GM10248 (cell line): ENCODE results near the gene KIF1A.

Experiments used
- CTCF ChIA-PET: fragments of 300-600 bp; sonication (Branson Sonifier 250); formaldehyde crosslinking; extraction: SDS; loops from one replicate; lab custom pipeline; 2021; ENCODE audit warnings: antibody characterized with exemption; lab: Yijun Ruan, JAX
- POLR2A ChIA-PET: fragments of 350-650 bp; sonication (Branson Sonifier 250); formaldehyde crosslinking; extraction: SDS; loops from one replicate; lab custom pipeline; 2020; ENCODE audit warnings: antibody characterized with exemption; lab: Yijun Ruan, JAX
- DNase-seq: peaks from one replicate; pipeline ENCODE4 v3.0.0; 2012; ENCODE audit errors: extremely low spot score
- TF ChIP-seq, protein P1 (sequence below): IDR thresholded peaks from 2 replicates; pipeline ENCODE4 v1.5.1; 2012; ENCODE audit warnings: mild to moderate bottlenecking, low read depth; ENCODE audit errors: extremely low read depth, missing control alignments, control extremely low read depth

KIF1A gene

DNA sequence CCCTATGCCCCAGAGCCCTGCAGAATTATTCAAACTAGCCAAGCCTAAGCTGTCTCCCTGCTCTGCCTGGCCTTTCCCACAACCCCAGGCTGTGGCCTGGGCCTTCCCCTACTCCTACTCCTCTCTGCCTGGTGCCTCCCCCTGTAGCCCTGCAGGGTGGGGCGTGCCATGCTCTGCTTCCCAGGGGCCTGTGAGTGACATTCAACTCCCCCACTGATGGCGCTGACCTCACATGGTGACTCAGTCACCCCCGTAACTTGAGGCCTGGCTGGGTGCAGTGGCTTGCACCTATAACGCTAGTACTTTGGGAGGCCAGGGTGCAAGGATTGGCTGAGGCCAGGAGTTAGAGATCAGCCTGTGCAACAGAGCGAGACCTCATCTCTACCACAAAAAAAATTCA, 60.6 kb downstream of the KIF1A start:
- TF ChIP-seq, protein P1, sequence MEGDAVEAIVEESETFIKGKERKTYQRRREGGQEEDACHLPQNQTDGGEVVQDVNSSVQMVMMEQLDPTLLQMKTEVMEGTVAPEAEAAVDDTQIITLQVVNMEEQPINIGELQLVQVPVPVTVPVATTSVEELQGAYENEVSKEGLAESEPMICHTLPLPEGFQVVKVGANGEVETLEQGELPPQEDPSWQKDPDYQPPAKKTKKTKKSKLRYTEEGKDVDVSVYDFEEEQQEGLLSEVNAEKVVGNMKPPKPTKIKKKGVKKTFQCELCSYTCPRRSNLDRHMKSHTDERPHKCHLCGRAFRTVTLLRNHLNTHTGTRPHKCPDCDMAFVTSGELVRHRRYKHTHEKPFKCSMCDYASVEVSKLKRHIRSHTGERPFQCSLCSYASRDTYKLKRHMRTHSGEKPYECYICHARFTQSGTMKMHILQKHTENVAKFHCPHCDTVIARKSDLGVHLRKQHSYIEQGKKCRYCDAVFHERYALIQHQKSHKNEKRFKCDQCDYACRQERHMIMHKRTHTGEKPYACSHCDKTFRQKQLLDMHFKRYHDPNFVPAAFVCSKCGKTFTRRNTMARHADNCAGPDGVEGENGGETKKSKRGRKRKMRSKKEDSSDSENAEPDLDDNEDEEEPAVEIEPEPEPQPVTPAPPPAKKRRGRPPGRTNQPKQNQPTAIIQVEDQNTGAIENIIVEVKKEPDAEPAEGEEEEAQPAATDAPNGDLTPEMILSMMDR = no peak
- DNase-seq = peak; percentile 83
- ChIA-PET POLR2A (no interaction called here), CTCF (interaction anchor here (1.7 kb wide), 1 partner anchor 10 kb away, joined by 3 read pairs; no protein-coding TSS in a partner anchor)

GRCh38 chr2:240757086-240757614, 62.9 kb downstream of the KIF1A start:
- TF ChIP-seq, protein P1 = no peak
- CTCF ChIA-PET = no interaction called here
- POLR2A ChIA-PET = no interaction called here
- no peak for DNase-seq

DNA sequence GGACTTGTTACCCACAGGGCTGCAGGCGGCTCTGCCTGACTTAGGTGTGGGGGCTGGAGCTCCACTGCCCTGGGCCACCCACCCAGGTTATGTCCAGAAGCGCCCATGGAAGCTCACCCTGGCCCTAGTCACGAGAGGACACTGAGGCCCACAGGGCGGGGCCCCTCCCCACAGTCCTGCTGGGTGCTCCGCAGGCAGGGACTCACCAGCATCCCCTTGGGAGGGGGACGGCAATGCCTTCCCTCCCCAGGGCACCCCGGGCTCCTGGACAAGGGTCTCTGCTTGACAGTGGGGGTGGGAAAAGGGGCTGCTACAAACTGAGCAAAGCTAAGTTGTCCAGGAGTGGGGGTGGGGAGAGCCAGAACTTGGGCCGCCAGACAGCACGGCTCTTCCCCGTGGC, 67.8 kb downstream of the KIF1A start:
- TF ChIP-seq, protein P1 = no peak
- CTCF ChIA-PET = no interaction called here
- no peak for DNase-seq
- POLR2A ChIA-PET = no interaction called here

DNA sequence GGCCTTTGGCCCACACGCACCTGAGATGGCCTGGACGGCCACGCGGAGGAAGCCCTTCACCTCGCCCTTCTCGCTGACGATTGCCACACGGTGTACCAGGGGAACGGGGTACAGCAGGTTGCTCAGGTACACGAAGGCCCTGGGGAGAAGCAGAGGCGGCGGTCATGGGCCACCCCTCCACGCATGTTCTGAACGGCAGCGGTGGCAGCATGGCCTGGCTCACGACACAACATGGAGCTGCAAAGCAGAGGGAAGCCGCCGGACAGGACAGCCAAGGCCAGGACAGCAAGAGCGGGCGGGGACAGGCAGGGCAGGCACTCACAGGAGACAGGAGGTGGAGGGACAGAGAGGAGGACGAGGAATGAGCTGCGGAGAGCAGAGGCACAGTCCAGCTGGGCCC, 69.6 kb downstream of the KIF1A start:
- TF ChIP-seq, protein P1 = no peak
- ChIA-PET CTCF (interaction anchor here (1.4 kb wide), 1 partner anchor 236 kb away, joined by 3 read pairs; no protein-coding TSS in a partner anchor), POLR2A (no interaction called here)
- no peak for DNase-seq

- CTCF ChIA-PET = no interaction called here
- TF ChIP-seq, protein P1 = no peak
- POLR2A ChIA-PET = no interaction called here
- no peak for DNase-seq
Measured at GRCh38 chr2:240749516-240749915, 70.5 kb downstream of the KIF1A start.

DNA sequence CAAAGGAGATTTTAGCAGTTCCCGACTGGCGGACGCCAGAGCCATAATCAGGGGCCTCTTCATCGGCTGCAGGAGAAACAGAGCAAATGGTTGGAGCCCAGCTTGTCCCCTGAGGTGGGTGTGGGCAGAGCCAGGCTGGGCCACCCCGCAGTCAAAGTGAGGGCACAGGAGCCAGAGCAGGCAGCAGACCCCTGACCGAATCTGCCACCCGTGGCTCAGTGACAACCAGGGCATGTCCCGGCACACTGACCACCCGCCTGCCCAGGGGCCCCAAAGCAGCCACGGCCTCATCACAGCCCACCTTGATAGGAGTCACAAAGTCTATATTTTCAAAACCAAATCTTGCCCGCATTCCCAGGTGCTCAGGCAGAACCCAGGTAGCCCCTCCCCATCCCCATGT, 72.8 kb downstream of the KIF1A start:
- ChIA-PET POLR2A (no interaction called here), CTCF (interaction anchor here (1.1 to 1.4 kb wide), 2 partner anchors 82 to 233 kb away, joined by 3 to 4 read pairs; no protein-coding TSS in a partner anchor)
- no peak for DNase-seq
- TF ChIP-seq, protein P1 = no peak
